Daoy (cell line): Measurements from ENCODE around the gene L1CAM. TPM values are rescaled to one million over a fixed set of nuclear protein-coding genes. Genes with fewer than 3 reads are reported as not detected.
"Not testable (repeated sequence)": the region's sequence is repeated elsewhere in the genome, so short reads cannot be mapped to it uniquely, and the experiment has no call there.

Experiments used
- DNase-seq: peaks from one replicate; pipeline ENCODE4 v3.0.0-alpha.2; 2015; ENCODE audit warnings: low read depth
- total RNA-seq: library from RNA; depleted of rRNA; stranded (reverse); fragments of >200 nt; shearing (Covaris generic); gene quantifications from 2 replicates; pipeline ENCODE4 v1.2.3, GENCODE V29; 2014

The L1CAM gene
- total RNA-seq, 1 experiment from 2014 or later = 7.4 TPM

GRCh38 chrX:153830640-153831428 lies 55.1 kb downstream of the L1CAM start:
- no peak for DNase-seq

- DNase-seq = no peak
Measured at GRCh38 chrX:153829799-153830639, 56.0 kb downstream of the L1CAM start, which contains the start of gene PDZD4. Gene PDZD4, minus strand, starts transcription at chrX:153830544. Its CDS starts 246 bp downstream, at chrX:153830298.

DNA sequence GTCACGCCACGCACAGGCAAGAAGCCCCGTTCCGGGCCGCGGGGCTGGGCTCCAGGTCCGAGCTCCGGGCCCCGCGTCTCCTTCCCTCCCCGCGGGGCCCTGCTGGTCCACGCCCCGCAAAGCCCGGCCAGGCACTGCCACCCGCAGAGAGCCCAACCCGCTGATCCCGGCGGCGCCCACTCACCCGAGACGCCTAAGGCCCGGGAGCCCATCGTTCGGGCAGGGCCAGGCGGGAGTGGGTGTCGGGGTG lies 56.5 kb downstream of the L1CAM start:
- DNase-seq = no peak

GRCh38 chrX:153828723-153829548 lies 57.0 kb downstream of the L1CAM start:
- no peak for DNase-seq

DNA sequence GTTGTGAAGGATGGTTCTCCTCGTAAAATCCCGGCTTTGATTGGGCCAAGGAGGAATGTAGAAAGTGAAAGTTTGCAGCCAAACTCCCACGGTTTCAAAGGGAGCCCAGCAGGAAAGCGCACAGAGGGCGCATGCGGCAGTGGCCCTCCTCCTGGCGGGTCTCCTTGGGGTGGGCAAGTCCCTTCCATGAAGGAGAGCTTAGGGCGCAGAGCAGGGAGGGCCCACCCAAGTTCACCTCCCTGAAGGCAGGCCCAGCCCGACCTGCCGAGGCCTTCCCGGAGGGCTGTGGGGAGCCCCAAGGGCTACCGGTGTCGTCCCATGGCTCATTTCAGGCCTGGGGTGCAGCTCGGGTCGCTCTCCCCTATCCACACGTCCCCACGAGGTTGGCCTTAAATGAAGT lies 57.7 kb downstream of the L1CAM start:
- no peak for DNase-seq

DNA sequence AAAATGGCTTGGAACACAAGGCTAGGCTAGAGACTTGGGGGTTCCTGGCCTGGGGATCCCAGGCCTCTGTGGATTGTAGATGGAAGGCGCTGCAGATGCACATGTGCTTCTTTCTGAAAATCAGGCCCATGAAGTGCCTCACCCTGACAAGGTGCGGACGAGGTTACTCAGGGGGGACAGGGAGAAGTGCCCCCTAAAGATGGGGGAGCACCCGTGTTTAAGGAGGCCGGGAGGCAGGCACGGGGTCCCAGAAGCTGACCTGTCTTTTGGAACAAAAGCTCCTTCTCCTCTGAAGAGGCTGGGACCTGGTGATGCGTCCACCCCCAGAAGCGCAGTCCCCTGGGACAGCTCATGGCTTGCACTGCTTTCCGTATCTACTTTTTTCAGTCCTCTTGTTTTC lies 58.1 kb downstream of the L1CAM start:
- no peak for DNase-seq

DNA sequence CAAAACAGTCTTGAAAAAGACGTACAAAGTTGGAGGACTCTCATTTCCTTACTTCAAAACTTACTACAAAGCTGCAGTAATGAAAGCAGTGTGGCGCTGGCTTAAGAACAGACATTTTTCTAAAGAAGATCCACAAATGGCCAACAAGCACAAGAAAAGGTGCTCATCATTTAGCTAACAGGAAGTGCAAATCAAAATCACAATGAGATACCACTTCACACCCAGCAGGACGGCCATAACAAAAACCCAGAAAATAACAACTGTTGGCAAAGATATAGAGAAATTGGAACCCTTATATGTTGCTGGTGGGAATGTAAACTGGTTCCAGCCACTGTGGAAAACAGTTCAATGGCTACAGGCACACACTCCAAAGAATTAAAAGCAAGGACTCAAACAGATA lies 59.0 kb downstream of the L1CAM start:
- DNase-seq = no peak

DNA sequence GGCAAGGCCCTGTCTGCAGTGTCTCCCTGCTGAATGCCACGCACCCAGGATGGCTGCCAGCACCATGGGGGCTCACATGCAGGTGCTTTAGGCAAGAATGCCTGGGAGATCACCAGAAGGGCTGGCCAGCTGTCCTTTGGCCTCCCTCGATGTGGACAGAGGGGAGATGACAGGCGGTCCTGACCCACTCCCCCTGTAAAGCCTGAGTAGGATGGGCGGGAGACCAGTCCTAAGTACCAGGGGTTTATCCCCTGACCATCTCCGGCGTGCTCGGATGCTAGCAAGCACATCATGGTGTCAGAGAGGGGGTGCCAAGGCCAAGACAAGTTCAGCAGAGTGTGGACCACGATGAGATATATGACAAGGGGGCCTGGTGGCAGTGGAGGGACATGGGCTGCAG lies 60.9 kb downstream of the L1CAM start:
- DNase-seq = no peak

- no peak for DNase-seq
Measured at GRCh38 chrX:153824348-153824747, 61.6 kb downstream of the L1CAM start.

DNA sequence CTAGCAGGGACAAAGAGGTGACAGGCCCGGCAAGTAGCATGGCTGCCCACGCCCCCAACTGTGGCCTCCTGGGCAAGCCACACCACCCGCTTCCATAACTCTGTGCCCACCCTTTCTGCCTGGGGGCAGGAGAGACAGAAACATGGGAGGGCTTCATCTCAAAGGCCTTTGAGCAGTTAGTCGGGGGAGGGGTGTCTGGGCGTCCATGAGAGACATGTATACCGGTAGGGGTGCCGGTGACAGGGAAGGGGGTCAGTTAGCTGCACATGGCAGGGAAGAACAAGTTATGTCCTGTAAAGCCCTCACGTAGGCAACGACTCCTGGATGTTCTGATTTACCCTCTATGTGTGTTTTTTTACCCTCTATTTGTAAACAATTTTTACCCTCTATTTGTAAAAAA lies 64.9 kb downstream of the L1CAM start:
- no peak for DNase-seq

DNA sequence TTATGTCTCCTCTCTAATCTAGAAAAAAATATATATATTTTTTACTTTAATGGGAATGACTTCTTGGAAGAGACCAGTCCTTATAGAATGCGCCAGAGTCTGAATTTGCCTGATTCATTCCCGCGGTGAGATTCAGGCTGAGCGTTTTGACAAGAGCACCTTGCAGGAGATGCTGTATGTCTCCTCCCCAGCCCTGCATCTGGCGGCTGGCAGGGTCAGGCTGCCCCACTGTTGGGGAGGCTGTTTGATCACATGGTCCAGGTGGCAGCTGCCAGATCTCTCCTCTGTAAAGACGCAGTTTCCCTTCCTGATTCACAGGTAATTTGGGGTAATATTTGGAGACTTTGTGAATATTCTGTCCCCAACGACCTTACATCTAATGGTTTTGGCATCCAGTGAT lies 65.4 kb downstream of the L1CAM start:
- DNase-seq = no peak

DNA sequence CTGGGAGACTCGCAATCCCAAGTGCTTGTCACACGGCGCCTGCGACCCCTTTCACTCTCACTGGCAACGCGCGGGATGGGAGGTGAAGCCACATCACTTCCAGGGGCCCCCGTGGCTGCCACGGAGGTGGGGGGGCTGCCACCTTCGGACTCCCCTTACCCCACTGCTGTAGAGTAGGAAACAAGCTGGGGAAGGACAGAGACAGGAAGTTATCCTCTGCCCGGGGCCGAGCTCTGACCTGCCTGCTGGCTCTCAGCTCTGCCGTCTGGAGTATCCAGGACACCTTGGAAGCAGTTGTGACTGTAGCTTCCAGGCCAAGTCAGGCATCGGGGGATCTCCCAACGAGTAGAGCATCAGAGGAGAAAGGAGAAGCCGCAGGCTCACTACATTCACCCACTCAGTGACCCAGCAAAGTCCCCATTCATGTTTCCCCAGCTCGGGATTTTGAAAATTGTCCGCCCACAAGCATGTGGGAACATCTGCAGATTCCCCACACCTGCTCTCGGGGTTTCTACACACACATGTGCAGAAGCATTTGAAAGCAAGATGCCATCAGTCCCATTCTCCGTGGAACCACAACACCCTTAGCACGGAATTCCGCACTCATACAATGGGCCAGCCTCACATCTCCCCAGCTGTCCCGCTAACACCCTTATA lies 66.5 kb downstream of the L1CAM start:
- no peak for DNase-seq

DNA sequence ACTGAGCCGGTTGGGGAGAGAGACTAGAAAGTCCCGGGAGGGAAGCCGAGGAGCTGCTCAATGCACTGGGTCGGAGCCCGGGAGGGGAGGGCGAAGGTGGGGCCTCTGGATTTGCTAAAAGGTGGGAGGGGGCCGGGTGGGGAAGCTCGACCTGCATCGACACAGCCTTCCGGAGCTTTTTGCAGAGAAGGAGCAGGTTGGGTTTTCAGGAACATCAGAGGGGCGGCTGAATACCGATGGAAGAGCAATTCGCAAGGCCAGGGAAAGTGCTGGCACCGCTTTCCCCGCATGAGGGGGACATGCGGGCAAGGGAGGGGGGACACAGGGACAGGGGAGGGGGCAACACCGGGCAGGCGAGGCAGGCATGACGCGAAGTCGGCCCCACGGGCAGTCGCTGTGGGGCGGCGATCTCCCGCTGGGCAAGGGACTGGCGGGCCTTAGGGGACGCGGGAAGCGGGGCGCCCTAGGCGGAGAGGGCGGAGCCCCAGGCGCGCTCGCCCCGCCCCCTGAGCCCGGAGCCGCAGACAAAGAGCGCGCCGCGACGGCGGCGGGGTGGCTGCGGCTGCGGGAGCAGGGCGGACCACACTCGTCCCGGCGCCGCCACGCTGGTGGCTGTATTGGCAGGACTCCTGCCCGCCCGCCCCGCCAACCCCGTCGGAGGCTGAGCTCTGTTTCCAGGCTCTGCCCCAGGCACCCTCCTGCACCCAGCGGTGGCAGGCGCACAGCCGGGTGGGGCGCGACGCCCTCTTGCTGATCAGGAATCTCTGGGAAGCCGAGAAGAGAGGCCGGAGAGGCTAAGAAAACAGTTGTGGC lies 67.2 kb downstream of the L1CAM start:
- DNase-seq = peak; percentile 56

GRCh38 chrX:153818064-153818463 lies 67.9 kb downstream of the L1CAM start:
- DNase-seq = not testable (repeated sequence)

GRCh38 chrX:153816831-153817690 lies 68.9 kb downstream of the L1CAM start:
- DNase-seq = no peak

DNA sequence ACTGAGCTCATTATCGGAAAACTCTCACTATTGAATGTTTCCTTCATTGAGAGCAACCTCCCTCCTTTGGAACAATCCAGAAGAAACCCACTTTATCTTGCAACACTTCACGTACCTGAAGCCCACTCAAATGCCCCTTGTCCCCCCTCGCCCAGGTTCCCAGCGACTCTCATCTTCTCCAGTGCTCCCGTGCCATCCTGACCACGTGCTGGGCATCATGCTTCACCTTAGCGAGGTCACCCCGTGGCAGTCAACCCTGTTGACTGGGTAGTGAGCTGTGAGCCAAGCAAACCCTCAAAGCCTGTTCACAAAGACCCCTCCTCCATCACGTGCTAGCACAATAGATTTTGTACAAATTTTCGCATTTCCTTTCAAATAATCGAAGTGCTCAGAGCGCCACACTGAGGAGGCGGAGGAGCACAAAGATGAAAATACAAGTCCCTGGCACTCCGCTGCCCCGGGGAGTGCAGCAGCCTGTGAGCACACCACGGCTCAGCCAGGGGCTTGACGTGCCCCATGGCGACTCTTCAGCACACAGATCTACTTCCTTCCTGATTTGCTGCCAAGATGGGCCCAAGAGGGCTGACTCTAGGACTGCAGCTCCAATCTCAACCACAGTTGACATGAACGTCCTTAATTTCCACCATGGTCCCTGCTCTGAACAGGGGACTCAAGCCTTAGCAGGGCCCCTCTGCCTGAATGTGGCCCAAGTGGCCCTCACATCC lies 71.2 kb downstream of the L1CAM start:
- no peak for DNase-seq

DNA sequence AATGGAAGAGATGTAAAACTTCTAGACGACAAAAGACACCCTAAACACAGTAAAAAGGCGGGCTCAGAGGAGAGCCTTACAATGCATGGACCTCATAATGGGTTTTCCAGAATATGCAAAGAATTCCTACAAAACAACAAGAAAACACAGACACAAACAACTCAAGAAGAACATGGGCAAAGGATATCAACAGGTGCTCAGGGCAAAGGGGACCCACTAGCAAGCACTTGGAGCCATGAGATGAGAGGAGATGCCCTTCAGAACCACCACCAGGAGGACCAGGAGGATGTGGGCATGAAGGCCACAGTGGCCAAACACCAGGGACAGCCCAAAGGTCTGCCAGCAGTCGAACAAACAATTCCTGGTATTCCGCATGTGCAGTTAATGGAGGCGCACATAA lies 72.8 kb downstream of the L1CAM start:
- no peak for DNase-seq

DNA sequence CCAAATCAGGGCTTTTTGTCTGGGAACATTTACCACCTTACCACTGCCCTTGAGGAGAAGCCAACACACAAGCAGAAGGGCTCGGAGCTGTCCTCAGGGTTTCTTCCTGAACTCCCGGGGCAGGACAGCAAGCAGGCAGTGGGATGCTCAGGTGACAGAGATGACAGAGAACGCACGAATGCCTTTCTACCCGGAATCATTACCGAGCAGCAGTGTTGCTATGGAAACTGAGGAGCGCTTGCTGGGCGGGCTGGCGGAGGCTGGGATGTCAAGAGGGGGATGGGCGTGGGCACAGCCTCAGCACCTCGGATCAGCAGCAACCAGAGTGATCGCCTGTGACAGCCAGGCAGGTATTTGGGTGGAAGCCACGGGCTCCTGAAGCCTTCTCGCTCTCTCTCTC lies 73.8 kb downstream of the L1CAM start:
- no peak for DNase-seq
